ENCODE data around the gene ZDHHC14. TPM values are rescaled to one million over a fixed set of nuclear protein-coding genes. Genes with fewer than 3 reads are reported as not detected.

Gene ZDHHC14
- polyA plus RNA-seq, 1 donor (not counting 4 experiments of a cell fraction or from before 2014, with no cell fraction given): 6.4 TPM

GRCh38 chr6:157585274-157586087 lies 204.5 kb downstream of the ZDHHC14 start:
- H3K79me2 ChIP-seq (ENCODE audit: control insufficient read depth, insufficient read depth, low read length): no peaks in the 10 kb centered on the region
- dilution Hi-C loops (cut with MboI; ENCODE audit: extremely low pct_ligation_motif_present, low sequenced_read_pairs): no loop called here
- H3K4me1 ChIP-seq (ENCODE audit: control insufficient read depth, extremely low read depth, insufficient read depth, low read length): no peaks in the 10 kb centered on the region
- FAIRE-seq (no peak), DNase-seq (ENCODE audit: low read depth, low spot score) (no peak)
- H3K9me1 ChIP-seq (ENCODE audit: control insufficient read depth, extremely low read depth, insufficient read depth, low read length): no peaks in the 10 kb centered on the region
- H3K4me2 ChIP-seq (ENCODE audit: control insufficient read depth, extremely low read depth, insufficient read depth, low read depth, low read length): no peak overlapping the region
- no peaks in the 10 kb centered on the region for H3K36me3 ChIP-seq (ENCODE audit: control insufficient read depth in 2 of 2, extremely low read depth in 1 of 2, insufficient read depth in 2 of 2, low read length in 2 of 2)
- H2AFZ ChIP-seq (ENCODE audit: control insufficient read depth, low read length): no peak overlapping the region
- H3K27me3 ChIP-seq (ENCODE audit: control insufficient read depth, extremely low read depth, insufficient read depth, low read length): no peaks in the 10 kb centered on the region
- TF ChIP-seq CTCF (optimal IDR thresholded peaks at IDR 0.05 in 1 of 3, IDR thresholded peaks at IDR 0.05 in 1 of 3, conservative IDR thresholded peaks at IDR 0.05 in 1 of 3; ENCODE audit: extremely low read depth in 1 of 3, insufficient read depth in 2 of 3, low read length in 3 of 3) (no peak), EZH2 (IDR thresholded peaks at IDR 0.05; ENCODE audit: low read length) (no peak)
- no peak overlapping the region for H3K4me3 ChIP-seq (ENCODE audit: control insufficient read depth in 2 of 3, extremely low read depth in 1 of 3, insufficient read depth in 2 of 3, low read depth in 1 of 3, low read length in 3 of 3)
- no peak overlapping the region for H3K9ac ChIP-seq (ENCODE audit: control insufficient read depth, extremely low read depth, insufficient read depth, low read length)
- H3K27ac ChIP-seq (ENCODE audit: control insufficient read depth, insufficient read depth, low read length): no peak overlapping the region
- no peaks in the 10 kb centered on the region for H3K9me3 ChIP-seq (ENCODE audit: control insufficient read depth, low read depth, low read length)
- no peaks in the 10 kb centered on the region for H4K20me1 ChIP-seq (ENCODE audit: control insufficient read depth, extremely low read depth, insufficient read depth, low read length)

GRCh38 chr6:157586088-157586414 lies 205.1 kb downstream of the ZDHHC14 start:
- dilution Hi-C loops (cut with MboI; ENCODE audit: extremely low pct_ligation_motif_present, low sequenced_read_pairs): no loop called here
- no peaks in the 10 kb centered on the region for H3K9me3 ChIP-seq (ENCODE audit: control insufficient read depth, low read depth, low read length)
- no peak for FAIRE-seq

More at GRCh38 chr6:157586088-157586414, 205.1 kb downstream of the ZDHHC14 start:
- Histone ChIP-seq H3K36me3 (ENCODE audit: control insufficient read depth in 2 of 2, extremely low read depth in 1 of 2, insufficient read depth in 2 of 2, low read length in 2 of 2) (no peaks in the 10 kb centered on the region), H3K27me3 (ENCODE audit: control insufficient read depth, extremely low read depth, insufficient read depth, low read length) (no peaks in the 10 kb centered on the region), H4K20me1 (ENCODE audit: control insufficient read depth, extremely low read depth, insufficient read depth, low read length) (no peaks in the 10 kb centered on the region), H3K9me1 (ENCODE audit: control insufficient read depth, extremely low read depth, insufficient read depth, low read length) (no peaks in the 10 kb centered on the region), H3K4me1 (ENCODE audit: control insufficient read depth, extremely low read depth, insufficient read depth, low read length) (no peaks in the 10 kb centered on the region), H3K4me2 (ENCODE audit: control insufficient read depth, extremely low read depth, insufficient read depth, low read depth, low read length) (no peak overlapping the region), H3K4me3 (ENCODE audit: control insufficient read depth in 2 of 3, extremely low read depth in 1 of 3, insufficient read depth in 2 of 3, low read depth in 1 of 3, low read length in 3 of 3) (no peak overlapping the region), H3K27ac (ENCODE audit: control insufficient read depth, insufficient read depth, low read length) (no peak overlapping the region), H3K79me2 (ENCODE audit: control insufficient read depth, insufficient read depth, low read length) (no peaks in the 10 kb centered on the region), H2AFZ (ENCODE audit: control insufficient read depth, low read length) (no peak overlapping the region), H3K9ac (ENCODE audit: control insufficient read depth, extremely low read depth, insufficient read depth, low read length) (no peak overlapping the region)
- TF ChIP-seq CTCF (optimal IDR thresholded peaks at IDR 0.05 in 1 of 3, IDR thresholded peaks at IDR 0.05 in 1 of 3, conservative IDR thresholded peaks at IDR 0.05 in 1 of 3; ENCODE audit: extremely low read depth in 1 of 3, insufficient read depth in 2 of 3, low read length in 3 of 3): no peak
- TF ChIP-seq EZH2 (IDR thresholded peaks at IDR 0.05; ENCODE audit: low read length): no peak
- no peak for DNase-seq (ENCODE audit: low read depth, low spot score)
